GM23338 (cell line): Measurements from ENCODE around the gene ALPP. TPM values are rescaled to one million over a fixed set of nuclear protein-coding genes. Genes with fewer than 3 reads are reported as not detected.

Experiments used
- ATAC-seq: fragments of 200-7000 bp; cut with Tn5 transposase; 3 replicates; pipeline ENCODE4 v1.9.1; 2020
- DNase-seq: peaks from one replicate; pipeline ENCODE4 v3.0.0-alpha.2; 2015; ENCODE audit warnings: low spot score
- H2AFZ ChIP-seq: fragments of 200-600 bp; sonication (generic); 2 replicates; pipeline ENCODE4 v1.8.0; 2016; ENCODE audit warnings: antibody characterized with exemption, mild to moderate bottlenecking, moderate library complexity
- H3F3A ChIP-seq: fragments of 200-600 bp; sonication (generic); replicated peaks from 2 replicates; pipeline ENCODE4 v1.8.0; 2017; ENCODE audit warnings: antibody characterized with exemption, mixed run types, low read depth
- H3K27ac ChIP-seq: fragments of 200-600 bp; sonication (generic); 2 replicates; pipeline ENCODE4 v1.6.1; 2016; ENCODE audit warnings: low read depth
- H3K27me3 ChIP-seq: fragments of 200-600 bp; sonication (generic); 2 replicates; pipeline ENCODE4 v1.8.0; 2016; ENCODE audit warnings: mild to moderate bottlenecking, mixed run types, moderate library complexity; ENCODE audit not compliant: insufficient read depth
- H3K36me3 ChIP-seq: fragments of 200-600 bp; sonication (generic); 2 replicates; pipeline ENCODE4 v1.8.0; 2016; ENCODE audit warnings: mild to moderate bottlenecking; ENCODE audit not compliant: insufficient read depth
- H3K4me1 ChIP-seq: fragments of 200-600 bp; sonication (generic); 2 replicates; pipeline ENCODE4 v1.8.0; 2016; ENCODE audit warnings: mild to moderate bottlenecking, moderate library complexity; ENCODE audit not compliant: insufficient read depth
- H3K4me2 ChIP-seq: fragments of 200-600 bp; sonication (generic); 2 replicates; pipeline ENCODE4 v1.7.1; 2017; ENCODE audit warnings: mixed run types
- H3K4me3 ChIP-seq: fragments of 200-600 bp; sonication (generic); 2 replicates; pipeline ENCODE4 v1.6.1; 2016; ENCODE audit warnings: mixed run types
- H3K79me2 ChIP-seq: fragments of 200-600 bp; sonication (generic); replicated peaks from 2 replicates; pipeline ENCODE4 v1.8.0; 2017; ENCODE audit warnings: mild to moderate bottlenecking; ENCODE audit not compliant: insufficient read depth
- H3K9me2 ChIP-seq: fragments of 200-600 bp; sonication (generic); 2 replicates; pipeline ENCODE4 v1.8.0; 2017; ENCODE audit not compliant: insufficient read depth
- H4K20me1 ChIP-seq: fragments of 200-600 bp; sonication (generic); replicated peaks from 2 replicates; pipeline ENCODE4 v1.8.0; 2017; ENCODE audit warnings: mild to moderate bottlenecking; ENCODE audit not compliant: insufficient read depth
- H3K27ac Mint-ChIP-seq: 2 replicates; pipeline ENCODE4 v1.8.0; 2020; ENCODE audit warnings: inconsistent platforms, mild to moderate bottlenecking, moderate library complexity, mixed read lengths
- H3K27me3 Mint-ChIP-seq: 3 replicates; pipeline ENCODE4 v1.8.0; 2022; ENCODE audit warnings: low read depth, mild to moderate bottlenecking, moderate library complexity, mixed read lengths, inconsistent platforms; ENCODE audit not compliant: insufficient read depth, poor library complexity
- H3K36me3 Mint-ChIP-seq: 3 replicates; pipeline ENCODE4 v1.8.0; 2021; ENCODE audit warnings: low read depth, mild to moderate bottlenecking, inconsistent platforms, moderate library complexity, mixed read lengths
- H3K4me1 Mint-ChIP-seq: 3 replicates; pipeline ENCODE4 v1.8.0; 2020; ENCODE audit warnings: mild to moderate bottlenecking, inconsistent platforms, mixed read lengths
- H3K4me3 Mint-ChIP-seq: 3 replicates; pipeline ENCODE4 v1.8.0; 2021; ENCODE audit warnings: moderate library complexity, mild to moderate bottlenecking, inconsistent platforms, mixed read lengths
- H3K9me3 Mint-ChIP-seq: 3 replicates; pipeline ENCODE4 v1.8.0; 2020; ENCODE audit warnings: moderate library complexity, mild to moderate bottlenecking, inconsistent platforms, mixed read lengths
- CTCF ChIP-seq, 2 experiments: fragments of 200-600 bp in 1 of 2; sonication (generic) in 1 of 2; conservative IDR thresholded peaks; 2 replicates each; pipeline versions ENCODE4 v1.5.1 to v1.6.1; 2016 to 2017; ENCODE audit warnings: antibody characterized with exemption in 2 of 2, low read depth in 2 of 2, mild to moderate bottlenecking in 2 of 2, moderate library complexity in 1 of 2
- POLR2AphosphoS5 ChIP-seq: IDR thresholded peaks from 2 replicates; pipeline ENCODE4 v1.6.1; 2016; ENCODE audit warnings: antibody characterized with exemption, low read depth
- REST ChIP-seq: IDR thresholded peaks from one replicate; pipeline ENCODE4 v1.6.1; 2018; ENCODE audit warnings: antibody characterized with exemption; ENCODE audit not compliant: unreplicated experiment
- ZNF331 ChIP-seq: fragments of 250-450 bp; sonication (Bioruptor Pico); IDR thresholded peaks from 2 replicates; pipeline ENCODE4 v1.5.0; 2020; ENCODE audit warnings: low read depth, mild to moderate bottlenecking, moderate library complexity
- ZNF462 ChIP-seq: fragments of 250-450 bp; sonication (Bioruptor Pico); IDR thresholded peaks from 2 replicates; pipeline ENCODE4 v1.5.0; 2020; ENCODE audit warnings: mild to moderate bottlenecking, moderate library complexity
- polyA plus RNA-seq: library from polyadenylated mRNA; unstranded; fragments of >200 nt; fragmentation: Nextera tagmentation; extraction: Ambion mirVana; gene quantifications from 2 replicates; pipeline ENCODE4 v1.2.1, GENCODE V29; 2016
- total RNA-seq: library from RNA; depleted of rRNA; stranded (reverse); fragments of >200 nt; shearing (Covaris generic); gene quantifications from 2 replicates; pipeline ENCODE4 v1.2.3, GENCODE V29; 2014

Gene ALPP
- total and polyA plus RNA-seq, 2 experiments from 2014 or later: 0.28 TPM; not detected in 1

GRCh38 chr2:232395586-232395985 is 17.0 kb downstream of the ALPP start (continued):
- TF ChIP-seq REST: no peak

DNA sequence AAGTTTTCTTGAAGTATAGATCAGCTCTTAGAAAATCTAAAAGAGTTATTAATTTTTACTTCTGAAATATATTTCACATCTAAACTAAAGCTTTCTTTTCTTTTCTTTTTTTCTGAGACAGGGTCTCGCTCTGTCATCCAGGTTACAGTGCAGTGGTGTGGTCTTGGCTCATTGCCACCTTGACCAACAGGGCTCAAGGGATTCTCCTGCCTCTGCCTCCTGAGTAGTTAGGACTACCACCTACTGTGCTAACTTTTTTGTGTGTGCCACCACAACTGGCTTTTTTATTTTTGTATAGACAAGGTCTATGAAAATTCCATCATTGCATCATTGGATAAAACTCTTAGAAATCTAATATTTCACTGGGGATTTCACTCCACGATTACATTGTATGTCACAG is 18.1 kb downstream of the ALPP start:
- H3K27ac Mint-ChIP-seq: no peak overlapping the region
- Histone ChIP-seq H3K79me2 (no peaks in the 10 kb centered on the region), H3K36me3 (no peaks in the 10 kb centered on the region), H3K27me3 (no peaks in the 10 kb centered on the region), H3K4me1 (peaks cover 7% of the 10 kb centered on the region), H3F3A (no peaks in the 10 kb centered on the region), H3K27ac (no peak overlapping the region; the same call in 1 of the 2 replicates), H4K20me1 (peaks cover 9% of the 10 kb centered on the region), H2AFZ (no peak overlapping the region), H3K4me2 (no peak overlapping the region), H3K9me2 (no peaks in the 10 kb centered on the region), H3K4me3 (no peak overlapping the region)
- H3K4me3 Mint-ChIP-seq: no peak overlapping the region
- no peaks in the 10 kb centered on the region for H3K9me3 Mint-ChIP-seq
- no peak for DNase-seq
- TF ChIP-seq CTCF (conservative IDR thresholded peaks at IDR 0.05; ENCODE audit: low read depth in 2 of 2) (no peak), ZNF331 (CRISPR knock-in tag) (no peak)
- no peaks in the 10 kb centered on the region for H3K4me1 Mint-ChIP-seq
- no peaks in the 10 kb centered on the region; the same call in 2 of the 3 replicates for H3K36me3 Mint-ChIP-seq
- no peak for ATAC-seq
- H3K27me3 Mint-ChIP-seq: peaks cover 5% of the 10 kb centered on the region

DNA sequence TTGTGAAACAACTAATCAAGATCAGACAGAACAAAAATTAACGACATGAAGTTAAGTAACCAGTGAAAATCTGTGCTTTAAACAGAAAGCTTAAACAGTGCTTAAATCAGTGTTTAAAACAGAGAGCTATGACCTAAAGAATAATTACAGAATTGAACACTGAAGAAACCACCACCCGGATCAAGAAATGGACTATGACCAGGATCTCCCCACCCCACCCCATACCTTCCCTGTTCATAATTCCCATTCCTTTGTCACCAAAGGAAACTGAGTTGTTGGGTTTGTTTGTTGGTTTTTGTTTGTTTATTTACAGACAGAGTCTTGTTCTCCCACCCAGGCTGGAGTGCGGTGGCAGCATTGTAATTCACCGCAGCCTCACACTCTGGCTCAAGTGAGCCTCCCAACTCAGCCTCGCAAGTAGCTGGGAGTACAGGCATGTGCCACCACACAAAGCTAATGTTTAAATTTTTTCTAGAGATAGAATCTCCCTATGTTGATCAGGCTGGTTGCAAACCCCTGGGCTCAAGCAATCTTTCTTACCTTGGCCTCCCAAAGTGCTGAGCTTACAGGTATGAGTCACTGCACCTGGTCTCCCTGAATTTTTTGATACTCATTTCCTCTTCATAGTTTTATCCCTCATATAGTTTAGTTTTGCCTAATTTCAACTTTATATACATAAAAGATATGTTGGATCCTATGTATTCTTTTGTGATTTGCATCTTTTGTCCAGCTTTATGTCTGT is 19.9 kb downstream of the ALPP start:
- no peak overlapping the region for H3K4me3 Mint-ChIP-seq
- H4K20me1 ChIP-seq: peaks cover 9% of the 10 kb centered on the region
- ATAC-seq (no peak), DNase-seq (no peak)
- no peak overlapping the region for H3K27ac ChIP-seq
- no peaks in the 10 kb centered on the region; the same call in 2 of the 3 replicates for H3K36me3 Mint-ChIP-seq
- no peaks in the 10 kb centered on the region for H3K36me3 ChIP-seq
- H3K4me1 Mint-ChIP-seq: no peaks in the 10 kb centered on the region
- no peak overlapping the region for H3K4me2 ChIP-seq
- H3K27me3 ChIP-seq: no peaks in the 10 kb centered on the region
- H3K4me3 ChIP-seq: no peak overlapping the region
- no peaks in the 10 kb centered on the region for H3K9me2 ChIP-seq
- H2AFZ ChIP-seq: no peak overlapping the region
- no peak overlapping the region for H3K27ac Mint-ChIP-seq
- H3K4me1 ChIP-seq: peaks cover 7% of the 10 kb centered on the region
- no peaks in the 10 kb centered on the region for H3F3A ChIP-seq
- no peaks in the 10 kb centered on the region for H3K9me3 Mint-ChIP-seq
- no peaks in the 10 kb centered on the region for H3K79me2 ChIP-seq
- H3K27me3 Mint-ChIP-seq: peaks cover 5% of the 10 kb centered on the region
- TF ChIP-seq ZNF462: no peak
- no peak for TF ChIP-seq POLR2AphosphoS5
